Measurements from ENCODE around the gene NAALADL1.

Gene NAALADL1, protein sequence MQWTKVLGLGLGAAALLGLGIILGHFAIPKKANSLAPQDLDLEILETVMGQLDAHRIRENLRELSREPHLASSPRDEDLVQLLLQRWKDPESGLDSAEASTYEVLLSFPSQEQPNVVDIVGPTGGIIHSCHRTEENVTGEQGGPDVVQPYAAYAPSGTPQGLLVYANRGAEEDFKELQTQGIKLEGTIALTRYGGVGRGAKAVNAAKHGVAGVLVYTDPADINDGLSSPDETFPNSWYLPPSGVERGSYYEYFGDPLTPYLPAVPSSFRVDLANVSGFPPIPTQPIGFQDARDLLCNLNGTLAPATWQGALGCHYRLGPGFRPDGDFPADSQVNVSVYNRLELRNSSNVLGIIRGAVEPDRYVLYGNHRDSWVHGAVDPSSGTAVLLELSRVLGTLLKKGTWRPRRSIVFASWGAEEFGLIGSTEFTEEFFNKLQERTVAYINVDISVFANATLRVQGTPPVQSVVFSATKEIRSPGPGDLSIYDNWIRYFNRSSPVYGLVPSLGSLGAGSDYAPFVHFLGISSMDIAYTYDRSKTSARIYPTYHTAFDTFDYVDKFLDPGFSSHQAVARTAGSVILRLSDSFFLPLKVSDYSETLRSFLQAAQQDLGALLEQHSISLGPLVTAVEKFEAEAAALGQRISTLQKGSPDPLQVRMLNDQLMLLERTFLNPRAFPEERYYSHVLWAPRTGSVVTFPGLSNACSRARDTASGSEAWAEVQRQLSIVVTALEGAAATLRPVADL

DNA sequence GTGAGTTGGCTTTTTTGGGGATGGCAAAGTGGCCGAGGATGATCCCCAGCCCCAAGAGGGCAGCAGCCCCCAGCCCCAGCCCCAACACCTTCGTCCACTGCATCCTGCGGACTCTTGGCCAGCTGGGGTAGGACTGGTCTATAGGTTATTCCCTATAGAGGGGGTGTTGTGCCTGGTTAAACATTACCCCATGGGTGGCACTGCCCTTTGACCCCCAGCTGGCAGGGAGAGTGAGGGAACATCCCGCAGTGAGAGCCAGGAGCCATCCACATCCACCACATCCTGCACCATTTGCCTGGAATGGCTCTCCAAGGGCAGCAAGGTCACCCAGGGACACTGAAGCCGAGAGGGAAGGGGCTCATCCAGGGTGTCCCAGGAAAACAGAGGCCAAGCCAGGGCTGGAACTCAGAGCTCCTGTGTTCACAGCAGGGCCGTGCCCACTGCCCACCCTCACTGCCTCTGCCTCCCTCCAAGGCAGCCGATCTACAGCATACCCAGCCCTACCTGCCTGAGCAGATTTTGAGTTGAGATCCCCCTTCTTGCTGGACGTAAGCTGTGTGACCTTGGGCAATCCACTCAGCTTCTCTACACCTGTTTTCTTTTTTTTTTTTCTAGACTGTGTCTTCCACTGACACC is at the start of gene NAALADL1:
NAALADL1 (minus strand) TSS at position 135 of the 636 bp plus-strand sequence; CDS start at position 103, 32 bp downstream.
- no peak for TF ChIP-seq FOXK2 (IDR thresholded peaks at IDR 0.05)
- no peak for TF ChIP-seq NFRKB (IDR thresholded peaks at IDR 0.05)
- TF ChIP-seq TARDBP (IDR thresholded peaks at IDR 0.05) = no peak
- no peak for TF ChIP-seq BHLHE40 (IDR thresholded peaks at IDR 0.05; ENCODE audit: borderline replicate concordance)
- no peak for TF ChIP-seq FOXM1 (IDR thresholded peaks at IDR 0.05; ENCODE audit: borderline replicate concordance)
- TF ChIP-seq CTBP1 (IDR thresholded peaks at IDR 0.05; ENCODE audit: borderline replicate concordance) = no peak
- TF ChIP-seq HDGF (IDR thresholded peaks at IDR 0.05; ENCODE audit: borderline replicate concordance) = no peak
- TF ChIP-seq FOXA1 (IDR thresholded peaks at IDR 0.05) = no peak
- no peak for TF ChIP-seq ELF4 (IDR thresholded peaks at IDR 0.05)
- no peak for TF ChIP-seq LEF1 (IDR thresholded peaks at IDR 0.05; ENCODE audit: borderline replicate concordance)
- no peak for TF ChIP-seq ARNT (IDR thresholded peaks at IDR 0.05)
- TF ChIP-seq L3MBTL2 (conservative IDR thresholded peaks at IDR 0.05) = no peak
- no peak for TF ChIP-seq SP1 (IDR thresholded peaks at IDR 0.05)
- no peak for DNase-seq (ENCODE audit: extremely low spot score)
- POLR2A ChIA-PET = interaction anchor here (0.6 to 2.0 kb wide), 2 partner anchors 17 to 20 kb away, joined by 3 to 10 read pairs; partner anchors contain the start of gene SAC3D1
- CTCF ChIA-PET = no interaction called here

DNA sequence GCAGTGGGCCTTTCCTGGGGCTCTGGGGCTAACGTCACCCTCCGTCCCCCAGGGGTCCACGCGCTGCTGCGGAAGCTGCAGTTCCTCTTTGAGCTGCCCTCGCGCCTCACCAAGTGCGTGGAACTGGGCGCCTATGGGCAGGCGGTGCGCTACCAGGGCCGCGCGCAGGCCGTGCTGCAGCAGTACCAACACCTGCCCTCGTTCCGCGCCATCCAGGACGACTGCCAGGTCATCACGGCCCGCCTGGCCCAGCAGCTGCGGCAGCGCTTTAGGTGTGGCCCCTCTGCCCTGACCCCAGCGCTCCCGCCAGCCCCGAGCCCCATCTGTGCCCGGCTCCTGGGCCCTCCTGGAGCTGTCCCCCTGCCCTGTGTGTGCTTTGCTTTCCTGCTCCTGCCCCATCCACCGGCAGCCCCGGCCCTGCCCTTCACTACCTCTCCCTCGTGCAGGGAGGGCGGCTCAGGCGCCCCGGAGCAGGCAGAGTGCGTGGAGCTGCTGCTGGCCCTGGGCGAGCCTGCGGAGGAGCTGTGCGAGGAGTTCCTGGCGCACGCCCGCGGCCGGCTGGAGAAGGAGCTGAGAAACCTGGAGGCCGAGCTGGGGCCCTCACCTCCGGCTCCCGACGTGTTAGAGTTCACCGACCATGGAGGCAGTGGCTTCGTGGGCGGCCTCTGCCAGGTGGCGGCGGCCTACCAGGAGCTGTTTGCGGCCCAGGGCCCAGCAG is 49.6 kb upstream of the NAALADL1 start:
- TF ChIP-seq FOXM1 (IDR thresholded peaks at IDR 0.05; ENCODE audit: borderline replicate concordance) = no peak
- TF ChIP-seq LEF1 (IDR thresholded peaks at IDR 0.05; ENCODE audit: borderline replicate concordance) = no peak
- DNase-seq (ENCODE audit: extremely low spot score) = no peak
- ChIA-PET CTCF (no interaction called here), POLR2A (interaction anchor here (0.6 to 0.8 kb wide), 3 partner anchors 9 to 27 kb away, joined by 3 read pairs; no protein-coding TSS in a partner anchor)

DNA sequence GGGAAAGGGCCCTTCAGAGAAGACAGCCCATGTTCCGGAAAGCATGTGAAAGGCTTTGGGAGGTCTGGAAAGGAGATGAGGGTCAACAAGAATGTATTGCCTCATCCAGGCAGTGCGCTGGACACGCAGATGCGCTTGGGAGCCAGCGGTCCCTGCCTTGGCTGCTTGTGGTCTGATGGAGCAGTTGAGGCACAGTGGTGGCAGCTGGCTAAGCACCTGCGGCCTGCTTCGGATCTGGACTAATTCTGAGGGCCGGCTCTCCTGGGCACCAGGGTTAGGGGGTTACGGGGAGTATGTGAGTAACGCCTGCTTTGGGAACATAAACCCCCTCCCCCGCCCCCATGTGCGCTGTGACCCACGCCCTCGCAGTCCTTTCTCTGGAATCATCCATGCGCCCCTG is 48.7 kb upstream of the NAALADL1 start:
- CTCF ChIA-PET = no interaction called here
- DNase-seq (ENCODE audit: extremely low spot score) = no peak
- POLR2A ChIA-PET = interaction anchor here (0.6 kb wide), 2 partner anchors 9 to 28 kb away, joined by 3 read pairs; no protein-coding TSS in a partner anchor
- TF ChIP-seq TARDBP (IDR thresholded peaks at IDR 0.05) (no peak), ARNT (IDR thresholded peaks at IDR 0.05) (no peak), FOXK2 (IDR thresholded peaks at IDR 0.05) (no peak), HDGF (IDR thresholded peaks at IDR 0.05; ENCODE audit: borderline replicate concordance) (no peak), FOXM1 (IDR thresholded peaks at IDR 0.05; ENCODE audit: borderline replicate concordance) (no peak), NFRKB (IDR thresholded peaks at IDR 0.05) (no peak), CTBP1 (IDR thresholded peaks at IDR 0.05; ENCODE audit: borderline replicate concordance) (no peak), L3MBTL2 (conservative IDR thresholded peaks at IDR 0.05) (no peak), BHLHE40 (IDR thresholded peaks at IDR 0.05; ENCODE audit: borderline replicate concordance) (no peak), ELF4 (IDR thresholded peaks at IDR 0.05) (no peak), FOXA1 (IDR thresholded peaks at IDR 0.05) (no peak), SP1 (IDR thresholded peaks at IDR 0.05) (no peak), ZNF384 (IDR thresholded peaks at IDR 0.05) (no peak), SUZ12 (IDR thresholded peaks at IDR 0.05) (no peak), LEF1 (IDR thresholded peaks at IDR 0.05; ENCODE audit: borderline replicate concordance) (no peak)
- TF ChIP-seq, protein P1, sequence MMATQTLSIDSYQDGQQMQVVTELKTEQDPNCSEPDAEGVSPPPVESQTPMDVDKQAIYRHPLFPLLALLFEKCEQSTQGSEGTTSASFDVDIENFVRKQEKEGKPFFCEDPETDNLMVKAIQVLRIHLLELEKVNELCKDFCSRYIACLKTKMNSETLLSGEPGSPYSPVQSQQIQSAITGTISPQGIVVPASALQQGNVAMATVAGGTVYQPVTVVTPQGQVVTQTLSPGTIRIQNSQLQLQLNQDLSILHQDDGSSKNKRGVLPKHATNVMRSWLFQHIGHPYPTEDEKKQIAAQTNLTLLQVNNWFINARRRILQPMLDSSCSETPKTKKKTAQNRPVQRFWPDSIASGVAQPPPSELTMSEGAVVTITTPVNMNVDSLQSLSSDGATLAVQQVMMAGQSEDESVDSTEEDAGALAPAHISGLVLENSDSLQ (IDR thresholded peaks at IDR 0.05) = no peak

GRCh38 chr11:65104628-65105027 is 46.3 kb upstream of the NAALADL1 start:
- ChIA-PET CTCF (interaction anchor here (0.7 to 1.1 kb wide), 2 partner anchors 121 to 689 kb away, joined by 3 read pairs; no protein-coding TSS in a partner anchor), POLR2A (interaction anchor here (0.6 to 1.3 kb wide), 2 partner anchors 12 to 29 kb away, joined by 3 read pairs; no protein-coding TSS in a partner anchor)
- TF ChIP-seq SUZ12 (IDR thresholded peaks at IDR 0.05) (no peak), HDGF (IDR thresholded peaks at IDR 0.05; ENCODE audit: borderline replicate concordance) (no peak), FOXA1 (IDR thresholded peaks at IDR 0.05) (no peak), BHLHE40 (IDR thresholded peaks at IDR 0.05; ENCODE audit: borderline replicate concordance) (no peak), FOXM1 (IDR thresholded peaks at IDR 0.05; ENCODE audit: borderline replicate concordance) (no peak)
- no peak for DNase-seq (ENCODE audit: extremely low spot score)

GRCh38 chr11:65103476-65103875 is 45.1 kb upstream of the NAALADL1 start:
- TF ChIP-seq TARDBP (IDR thresholded peaks at IDR 0.05) = no peak
- no peak for TF ChIP-seq SUZ12 (IDR thresholded peaks at IDR 0.05)
- TF ChIP-seq NFRKB (IDR thresholded peaks at IDR 0.05) = no peak
- TF ChIP-seq HDGF (IDR thresholded peaks at IDR 0.05; ENCODE audit: borderline replicate concordance) = no peak
- no peak for TF ChIP-seq LEF1 (IDR thresholded peaks at IDR 0.05; ENCODE audit: borderline replicate concordance)
- no peak for TF ChIP-seq ELF4 (IDR thresholded peaks at IDR 0.05)
- TF ChIP-seq L3MBTL2 (conservative IDR thresholded peaks at IDR 0.05) = no peak
- TF ChIP-seq CTBP1 (IDR thresholded peaks at IDR 0.05; ENCODE audit: borderline replicate concordance) = no peak
- no peak for TF ChIP-seq FOXM1 (IDR thresholded peaks at IDR 0.05; ENCODE audit: borderline replicate concordance)
- TF ChIP-seq SP1 (IDR thresholded peaks at IDR 0.05) = no peak
- TF ChIP-seq, protein P1 (IDR thresholded peaks at IDR 0.05) = no peak
- no peak for TF ChIP-seq BHLHE40 (IDR thresholded peaks at IDR 0.05; ENCODE audit: borderline replicate concordance)
- no peak for TF ChIP-seq ARNT (IDR thresholded peaks at IDR 0.05)
- no peak for TF ChIP-seq ZNF384 (IDR thresholded peaks at IDR 0.05)
- no peak for DNase-seq (ENCODE audit: extremely low spot score)
- POLR2A ChIA-PET = interaction anchor here (1.3 to 3.4 kb wide), 3 partner anchors 8 to 18 kb away, joined by 3 to 9 read pairs (median 4); partner anchors contain the start of genes FAU, MRPL49 and TM7SF2
- CTCF ChIA-PET = interaction anchor here (0.8 kb wide), 1 partner anchor 8 kb away, joined by 3 read pairs; the partner anchor contains the start of gene TM7SF2
